OCI-LY3 (cell line): ENCODE measurements around the gene REEP1.

Experiments
- H2AFZ ChIP-seq: fragments of 200-600, 300-600 bp; shearing (Covaris generic); 2 replicates; pipeline ENCODE4 v1.6.0; 2014; ENCODE audit warnings: antibody characterized with exemption, low read depth, low read length
- H3K27ac ChIP-seq: fragments of 200-600, 300-600 bp; sonication (generic); 2 replicates; pipeline ENCODE4 v1.5.1; 2014; ENCODE audit warnings: mild to moderate bottlenecking, low read length, moderate library complexity, mixed read lengths
- H3K27me3 ChIP-seq: fragments of 200-600, 300-600 bp; sonication (generic); 2 replicates; pipeline ENCODE4 v1.6.1; 2014; ENCODE audit warnings: low read depth, low read length, mixed read lengths
- H3K36me3 ChIP-seq: fragments of 200-600, 300-600 bp; sonication (generic); replicated peaks from 2 replicates; pipeline ENCODE3; 2014; ENCODE audit warnings: low read depth, low read length, mixed read lengths
- H3K4me1 ChIP-seq: fragments of 300-600, 200-600 bp; sonication (generic); 2 replicates; pipeline ENCODE4 v1.6.1; 2014; ENCODE audit warnings: low read length, mixed read lengths
- H3K4me2 ChIP-seq: fragments of 200-600, 300-600 bp; sonication (generic); 2 replicates; pipeline ENCODE4 v1.6.1; 2014; ENCODE audit warnings: low read length, mixed read lengths
- H3K4me3 ChIP-seq: fragments of 300-600, 200-600 bp; sonication (generic); 2 replicates; pipeline ENCODE4 v1.5.1; 2014; ENCODE audit warnings: antibody characterized with exemption, mild to moderate bottlenecking, low read length, moderate library complexity
- H3K79me2 ChIP-seq: fragments of 300-600, 200-600 bp; shearing (Covaris generic); 2 replicates; pipeline ENCODE4 v1.6.1; 2014; ENCODE audit warnings: mild to moderate bottlenecking, low read length, mixed read lengths
- H3K9ac ChIP-seq: fragments of 300-600, 200-600 bp; shearing (Covaris generic); 2 replicates; pipeline ENCODE4 v1.6.0; 2014; ENCODE audit warnings: mild to moderate bottlenecking, low read length, moderate library complexity
- H3K9me3 ChIP-seq: fragments of 200-600, 300-600 bp; shearing (Covaris generic); 2 replicates; pipeline ENCODE4 v1.6.1; 2014; ENCODE audit warnings: low read length, mixed read lengths; ENCODE audit not compliant: insufficient read depth
- H4K20me1 ChIP-seq: fragments of 200-600, 300-600 bp; sonication (generic); 2 replicates; pipeline ENCODE4 v1.6.1; 2016; ENCODE audit warnings: low read length, mixed read lengths; ENCODE audit not compliant: insufficient read depth
- CTCF ChIP-seq: fragments of 200-600, 300-600 bp; sonication (generic); IDR thresholded peaks from 2 replicates; pipeline ENCODE4 v1.5.1; 2014; ENCODE audit warnings: antibody characterized with exemption, low read length, low read depth
- EZH2phosphoT487 ChIP-seq: fragments of 200-600 bp; shearing (Covaris generic); IDR thresholded peaks from 2 replicates; pipeline ENCODE4 v1.6.1; 2018; ENCODE audit warnings: antibody characterized with exemption, mixed run types, low read depth

Gene REEP1

GRCh38 chr2:86293612-86294011 is 43.8 kb downstream of the REEP1 start:
- Histone ChIP-seq H3K9me3 (no peaks in the 10 kb centered on the region), H3K4me3 (no peak overlapping the region), H2AFZ (no peak overlapping the region), H4K20me1 (no peaks in the 10 kb centered on the region), H3K9ac (no peak overlapping the region), H3K27me3 (peaks cover 16% of the 10 kb centered on the region; the same call in 1 of the 2 replicates), H3K79me2 (no peaks in the 10 kb centered on the region), H3K4me2 (no peak overlapping the region), H3K27ac (no peak overlapping the region), H3K4me1 (0 out of 2 replicates have a peak, but pooled peaks cover 3% of the 10 kb centered on the region), H3K36me3 (no peaks in the 10 kb centered on the region)
- TF ChIP-seq EZH2phosphoT487, result no peak
- TF ChIP-seq CTCF, result no peak

- Histone ChIP-seq H3K36me3 (no peaks in the 10 kb centered on the region), H3K27ac (no peak overlapping the region), H4K20me1 (no peaks in the 10 kb centered on the region), H3K4me2 (no peak overlapping the region), H3K27me3 (peaks cover 19% of the 10 kb centered on the region; the same call in 1 of the 2 replicates), H3K79me2 (no peaks in the 10 kb centered on the region), H3K9me3 (no peaks in the 10 kb centered on the region), H2AFZ (no peak overlapping the region), H3K4me1 (0 out of 2 replicates have a peak, but pooled peaks cover 3% of the 10 kb centered on the region), H3K9ac (no peak overlapping the region), H3K4me3 (no peak overlapping the region)
- TF ChIP-seq CTCF (no peak), EZH2phosphoT487 (no peak)
Observed at GRCh38 chr2:86292571-86293515, 44.6 kb downstream of the REEP1 start.

- H3K27me3 ChIP-seq, result peaks cover 19% of the 10 kb centered on the region; the same call in 1 of the 2 replicates
- no peak for TF ChIP-seq CTCF
- no peak for TF ChIP-seq EZH2phosphoT487
- no peaks in the 10 kb centered on the region for H3K36me3 ChIP-seq
- H3K4me3 ChIP-seq, result no peak overlapping the region
- H3K27ac ChIP-seq, result no peak overlapping the region
- H3K4me2 ChIP-seq, result no peak overlapping the region
- no peaks in the 10 kb centered on the region for H3K4me1 ChIP-seq
- H4K20me1 ChIP-seq, result no peaks in the 10 kb centered on the region
- no peak overlapping the region for H3K9ac ChIP-seq
- no peaks in the 10 kb centered on the region for H3K9me3 ChIP-seq
- no peak overlapping the region for H2AFZ ChIP-seq
- no peaks in the 10 kb centered on the region for H3K79me2 ChIP-seq
Observed at GRCh38 chr2:86291328-86291662, 46.1 kb downstream of the REEP1 start.

- Histone ChIP-seq H3K27me3 (peaks cover 20% of the 10 kb centered on the region; the same call in 1 of the 2 replicates), H3K4me2 (no peak overlapping the region), H3K36me3 (no peaks in the 10 kb centered on the region), H2AFZ (no peak overlapping the region), H3K4me3 (no peak overlapping the region), H4K20me1 (no peaks in the 10 kb centered on the region), H3K9ac (no peak overlapping the region), H3K4me1 (no peaks in the 10 kb centered on the region), H3K27ac (no peak overlapping the region), H3K9me3 (no peaks in the 10 kb centered on the region), H3K79me2 (no peaks in the 10 kb centered on the region)
- TF ChIP-seq EZH2phosphoT487 (no peak), CTCF (no peak)
Observed at GRCh38 chr2:86290596-86291327, 46.7 kb downstream of the REEP1 start.
